ENCODE results near the gene CALN1.

- TF ChIP-seq CTCF (IDR thresholded peaks at IDR 0.05): no peak
- no peak for TF ChIP-seq POLR2A (IDR thresholded peaks at IDR 0.05)
These were observed 3.4 kb upstream of the CALN1 start for GRCh38 chr7:72415586-72415985.
